ENCODE measurements around the gene NPTN.
"Not testable (repeated sequence)": the region's sequence is repeated elsewhere in the genome, so short reads cannot be mapped to it uniquely, and the experiment has no call there.

NPTN gene

GRCh38 chr15:73548925-73549324 is 84.3 kb downstream of the NPTN start:
- H3K27me3 ChIP-seq (ENCODE audit: insufficient read depth, low read length); H3K4me3 ChIP-seq (ENCODE audit: low read depth, low read length); H3K36me3 ChIP-seq (ENCODE audit: insufficient read depth, low read length); H3K4me1 ChIP-seq (ENCODE audit: control insufficient read depth, insufficient read depth, low read length, unreplicated experiment); H3K79me2 ChIP-seq (ENCODE audit: control insufficient read depth, insufficient read depth, low read length, unreplicated experiment); H3K27ac ChIP-seq (ENCODE audit: low read depth, low read length); H2AFZ ChIP-seq (ENCODE audit: low read length, unreplicated experiment): not testable (repeated sequence)

- H3K27me3 ChIP-seq (ENCODE audit: insufficient read depth, low read length), result no peaks in the 10 kb centered on the region
- no peaks in the 10 kb centered on the region for H3K79me2 ChIP-seq (ENCODE audit: control insufficient read depth, insufficient read depth, low read length, unreplicated experiment)
- H3K27ac ChIP-seq (ENCODE audit: low read depth, low read length), result no peak overlapping the region
- peaks cover 13% of the 10 kb centered on the region for H3K4me1 ChIP-seq (ENCODE audit: control insufficient read depth, insufficient read depth, low read length, unreplicated experiment)
- H3K4me3 ChIP-seq (ENCODE audit: low read depth, low read length), result no peak overlapping the region
- H3K36me3 ChIP-seq (ENCODE audit: insufficient read depth, low read length), result no peaks in the 10 kb centered on the region
- H2AFZ ChIP-seq (ENCODE audit: low read length, unreplicated experiment), result no peak overlapping the region
Observed at GRCh38 chr15:73541479-73541878, 91.7 kb downstream of the NPTN start.

- H2AFZ ChIP-seq (ENCODE audit: low read length, unreplicated experiment), result no peak overlapping the region
Observed at GRCh38 chr15:73540161-73540560, 93.0 kb downstream of the NPTN start.

GRCh38 chr15:73539212-73540128 is 93.7 kb downstream of the NPTN start:
- Histone ChIP-seq H3K4me3 (ENCODE audit: low read depth, low read length) (no peak overlapping the region), H2AFZ (ENCODE audit: low read length, unreplicated experiment) (no peak overlapping the region), H3K79me2 (ENCODE audit: control insufficient read depth, insufficient read depth, low read length, unreplicated experiment) (no peaks in the 10 kb centered on the region), H3K4me1 (ENCODE audit: control insufficient read depth, insufficient read depth, low read length, unreplicated experiment) (peaks cover 13% of the 10 kb centered on the region), H3K36me3 (ENCODE audit: insufficient read depth, low read length) (no peaks in the 10 kb centered on the region), H3K27me3 (ENCODE audit: insufficient read depth, low read length) (no peaks in the 10 kb centered on the region), H3K27ac (ENCODE audit: low read depth, low read length) (no peak overlapping the region)

More at GRCh38 chr15:73540161-73540560, 93.0 kb downstream of the NPTN start:
- H3K27me3 ChIP-seq (ENCODE audit: insufficient read depth, low read length), result no peaks in the 10 kb centered on the region
- no peaks in the 10 kb centered on the region for H3K36me3 ChIP-seq (ENCODE audit: insufficient read depth, low read length)
- no peak overlapping the region for H3K27ac ChIP-seq (ENCODE audit: low read depth, low read length)
- no peaks in the 10 kb centered on the region for H3K79me2 ChIP-seq (ENCODE audit: control insufficient read depth, insufficient read depth, low read length, unreplicated experiment)
- no peak overlapping the region for H3K4me3 ChIP-seq (ENCODE audit: low read depth, low read length)
- peaks cover 13% of the 10 kb centered on the region for H3K4me1 ChIP-seq (ENCODE audit: control insufficient read depth, insufficient read depth, low read length, unreplicated experiment)

- Histone ChIP-seq H3K27ac (ENCODE audit: low read depth, low read length) (no peak overlapping the region), H3K4me3 (ENCODE audit: low read depth, low read length) (no peak overlapping the region)
Observed at GRCh38 chr15:73538563-73539211, 94.5 kb downstream of the NPTN start.

GRCh38 chr15:73538123-73538522 is 95.1 kb downstream of the NPTN start:
- H2AFZ ChIP-seq (ENCODE audit: low read length, unreplicated experiment), result no peak overlapping the region
- no peaks in the 10 kb centered on the region for H3K36me3 ChIP-seq (ENCODE audit: insufficient read depth, low read length)
- no peak overlapping the region for H3K27ac ChIP-seq (ENCODE audit: low read depth, low read length)
- H3K4me1 ChIP-seq (ENCODE audit: control insufficient read depth, insufficient read depth, low read length, unreplicated experiment), result peaks cover 13% of the 10 kb centered on the region
- H3K4me3 ChIP-seq (ENCODE audit: low read depth, low read length), result no peak overlapping the region
- H3K27me3 ChIP-seq (ENCODE audit: insufficient read depth, low read length), result no peaks in the 10 kb centered on the region
- H3K79me2 ChIP-seq (ENCODE audit: control insufficient read depth, insufficient read depth, low read length, unreplicated experiment), result no peaks in the 10 kb centered on the region

More at GRCh38 chr15:73538563-73539211, 94.5 kb downstream of the NPTN start:
- Histone ChIP-seq H2AFZ (ENCODE audit: low read length, unreplicated experiment) (no peak overlapping the region), H3K27me3 (ENCODE audit: insufficient read depth, low read length) (no peaks in the 10 kb centered on the region), H3K36me3 (ENCODE audit: insufficient read depth, low read length) (no peaks in the 10 kb centered on the region), H3K4me1 (ENCODE audit: control insufficient read depth, insufficient read depth, low read length, unreplicated experiment) (peaks cover 13% of the 10 kb centered on the region), H3K79me2 (ENCODE audit: control insufficient read depth, insufficient read depth, low read length, unreplicated experiment) (no peaks in the 10 kb centered on the region)

- H3K4me1 ChIP-seq (ENCODE audit: control insufficient read depth, insufficient read depth, low read length, unreplicated experiment), result peaks cover 7% of the 10 kb centered on the region
- no peaks in the 10 kb centered on the region for H3K27me3 ChIP-seq (ENCODE audit: insufficient read depth, low read length)
- no peak overlapping the region for H3K27ac ChIP-seq (ENCODE audit: low read depth, low read length)
- H2AFZ ChIP-seq (ENCODE audit: low read length, unreplicated experiment), result no peak overlapping the region
- H3K4me3 ChIP-seq (ENCODE audit: low read depth, low read length), result no peak overlapping the region
- H3K36me3 ChIP-seq (ENCODE audit: insufficient read depth, low read length), result no peaks in the 10 kb centered on the region
- no peaks in the 10 kb centered on the region for H3K79me2 ChIP-seq (ENCODE audit: control insufficient read depth, insufficient read depth, low read length, unreplicated experiment)
Observed at GRCh38 chr15:73530649-73531048, 102.5 kb downstream of the NPTN start.

- no peak overlapping the region for H2AFZ ChIP-seq (ENCODE audit: low read length, unreplicated experiment)
Observed at GRCh38 chr15:73527598-73527997, 105.6 kb downstream of the NPTN start.

GRCh38 chr15:73524919-73525318 is 108.3 kb downstream of the NPTN start:
- H3K27ac ChIP-seq (ENCODE audit: low read depth, low read length), result no peak overlapping the region
- no peaks in the 10 kb centered on the region for H3K36me3 ChIP-seq (ENCODE audit: insufficient read depth, low read length)
- no peak overlapping the region for H3K4me3 ChIP-seq (ENCODE audit: low read depth, low read length)
- no peaks in the 10 kb centered on the region for H3K27me3 ChIP-seq (ENCODE audit: insufficient read depth, low read length)
- H3K4me1 ChIP-seq (ENCODE audit: control insufficient read depth, insufficient read depth, low read length, unreplicated experiment), result no peaks in the 10 kb centered on the region
- H3K79me2 ChIP-seq (ENCODE audit: control insufficient read depth, insufficient read depth, low read length, unreplicated experiment), result no peaks in the 10 kb centered on the region
- no peak overlapping the region for H2AFZ ChIP-seq (ENCODE audit: low read length, unreplicated experiment)

More at GRCh38 chr15:73527598-73527997, 105.6 kb downstream of the NPTN start:
- Histone ChIP-seq H3K4me3 (ENCODE audit: low read depth, low read length) (no peak overlapping the region), H3K36me3 (ENCODE audit: insufficient read depth, low read length) (no peaks in the 10 kb centered on the region), H3K4me1 (ENCODE audit: control insufficient read depth, insufficient read depth, low read length, unreplicated experiment) (peaks cover 7% of the 10 kb centered on the region), H3K79me2 (ENCODE audit: control insufficient read depth, insufficient read depth, low read length, unreplicated experiment) (no peaks in the 10 kb centered on the region), H3K27me3 (ENCODE audit: insufficient read depth, low read length) (no peaks in the 10 kb centered on the region), H3K27ac (ENCODE audit: low read depth, low read length) (no peak overlapping the region)

- no peaks in the 10 kb centered on the region for H3K79me2 ChIP-seq (ENCODE audit: control insufficient read depth, insufficient read depth, low read length, unreplicated experiment)
- H3K27me3 ChIP-seq (ENCODE audit: insufficient read depth, low read length), result no peaks in the 10 kb centered on the region
- no peaks in the 10 kb centered on the region for H3K36me3 ChIP-seq (ENCODE audit: insufficient read depth, low read length)
- no peak overlapping the region for H3K4me3 ChIP-seq (ENCODE audit: low read depth, low read length)
- H3K4me1 ChIP-seq (ENCODE audit: control insufficient read depth, insufficient read depth, low read length, unreplicated experiment), result no peaks in the 10 kb centered on the region
- no peak overlapping the region for H3K27ac ChIP-seq (ENCODE audit: low read depth, low read length)
- no peak overlapping the region for H2AFZ ChIP-seq (ENCODE audit: low read length, unreplicated experiment)
Observed at GRCh38 chr15:73522011-73522410, 111.2 kb downstream of the NPTN start.
